ENCODE results near the gene S100A13.

DNA sequence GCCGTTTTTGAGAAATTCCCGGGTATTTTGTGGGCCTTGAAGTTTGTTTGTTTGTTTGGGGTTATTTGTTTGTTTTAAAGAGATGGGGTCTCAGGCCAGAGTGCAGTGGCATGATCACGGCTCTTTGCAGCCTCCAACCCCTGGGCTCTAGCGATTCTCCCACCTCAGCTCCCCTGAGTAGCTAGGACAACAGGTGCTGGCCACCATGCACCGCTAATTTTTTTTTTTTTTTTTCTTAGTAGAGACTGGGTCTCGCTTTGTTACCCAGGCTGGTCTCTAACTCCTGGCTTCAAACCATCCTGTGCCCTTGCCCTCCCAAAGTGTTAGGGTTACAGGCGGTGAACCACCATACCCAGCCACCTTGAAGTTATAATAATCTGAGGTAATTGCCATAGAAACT, 8.6 kb upstream of the S100A13 start:
- TF ChIP-seq POLR2A (IDR thresholded peaks at IDR 0.05) (no peak), POLR2AphosphoS5 (IDR thresholded peaks at IDR 0.05) (no peak)
- TF ChIP-seq, protein P1, sequence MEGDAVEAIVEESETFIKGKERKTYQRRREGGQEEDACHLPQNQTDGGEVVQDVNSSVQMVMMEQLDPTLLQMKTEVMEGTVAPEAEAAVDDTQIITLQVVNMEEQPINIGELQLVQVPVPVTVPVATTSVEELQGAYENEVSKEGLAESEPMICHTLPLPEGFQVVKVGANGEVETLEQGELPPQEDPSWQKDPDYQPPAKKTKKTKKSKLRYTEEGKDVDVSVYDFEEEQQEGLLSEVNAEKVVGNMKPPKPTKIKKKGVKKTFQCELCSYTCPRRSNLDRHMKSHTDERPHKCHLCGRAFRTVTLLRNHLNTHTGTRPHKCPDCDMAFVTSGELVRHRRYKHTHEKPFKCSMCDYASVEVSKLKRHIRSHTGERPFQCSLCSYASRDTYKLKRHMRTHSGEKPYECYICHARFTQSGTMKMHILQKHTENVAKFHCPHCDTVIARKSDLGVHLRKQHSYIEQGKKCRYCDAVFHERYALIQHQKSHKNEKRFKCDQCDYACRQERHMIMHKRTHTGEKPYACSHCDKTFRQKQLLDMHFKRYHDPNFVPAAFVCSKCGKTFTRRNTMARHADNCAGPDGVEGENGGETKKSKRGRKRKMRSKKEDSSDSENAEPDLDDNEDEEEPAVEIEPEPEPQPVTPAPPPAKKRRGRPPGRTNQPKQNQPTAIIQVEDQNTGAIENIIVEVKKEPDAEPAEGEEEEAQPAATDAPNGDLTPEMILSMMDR (IDR thresholded peaks at IDR 0.05), result no peak
